ENCODE data around the gene CHD9NB.
"Not testable (repeated sequence)": the region's sequence is repeated elsewhere in the genome, so short reads cannot be mapped to it uniquely, and the experiment has no call there.

GRCh38 chr16:53036711-53037110 is 16.0 kb downstream of the CHD9NB start:
- TF ChIP-seq CTCF, POLR2A (IDR thresholded peaks at IDR 0.05): not testable (repeated sequence)

Data from transverse colon (tissue), 3 donors.